ENCODE results near the gene FAT3. TPM values are rescaled to one million over a fixed set of nuclear protein-coding genes. Genes with fewer than 3 reads are reported as not detected.

FAT3 gene
- total RNA-seq, 1 experiment from 2014 or later, result 0.02 TPM

- no peak for TF ChIP-seq CTCF (IDR thresholded peaks at IDR 0.05; ENCODE audit: unreplicated experiment)
- intact Hi-C loops (cut with micrococcal nuclease), result no loop called here
- H3K36me3 Mint-ChIP-seq (ENCODE audit: insufficient read depth, unreplicated experiment), result no peaks in the 10 kb centered on the region
- ChIA-PET CTCF (interaction anchor here (0.6 kb wide), 2 partner anchors 10 to 41 kb away, joined by 3 to 4 read pairs; no protein-coding TSS in a partner anchor), POLR2A (interaction anchor here (1.3 kb wide), 1 partner anchor 9 kb away, joined by 3 read pairs; no protein-coding TSS in a partner anchor)
- H3K27me3 Mint-ChIP-seq (ENCODE audit: insufficient read depth, unreplicated experiment), result no peaks in the 10 kb centered on the region
- no peak for DNase-seq (ENCODE audit: unreplicated experiment)
- H3K4me3 Mint-ChIP-seq (ENCODE audit: unreplicated experiment), result no peak overlapping the region
- no TSS peak for BruUV-seq (replicated peaks)
- H3K27ac Mint-ChIP-seq (ENCODE audit: low read depth, unreplicated experiment), result peak overlapping the region; percentile 69
- H3K9me3 Mint-ChIP-seq (ENCODE audit: unreplicated experiment), result peaks cover 8% of the 10 kb centered on the region
- H3K4me1 Mint-ChIP-seq (ENCODE audit: insufficient read depth, unreplicated experiment), result peaks cover 28% of the 10 kb centered on the region
These were observed 43.9 kb downstream of the FAT3 start for GRCh38 chr11:92268546-92268945.

- Mint-ChIP-seq H3K9me3 (ENCODE audit: unreplicated experiment) (peaks cover 8% of the 10 kb centered on the region), H3K4me1 (ENCODE audit: insufficient read depth, unreplicated experiment) (peaks cover 28% of the 10 kb centered on the region), H3K36me3 (ENCODE audit: insufficient read depth, unreplicated experiment) (no peaks in the 10 kb centered on the region), H3K27me3 (ENCODE audit: insufficient read depth, unreplicated experiment) (no peaks in the 10 kb centered on the region), H3K27ac (ENCODE audit: low read depth, unreplicated experiment) (peak overlapping the region; percentile 69), H3K4me3 (ENCODE audit: unreplicated experiment) (no peak overlapping the region)
- DNase-seq (ENCODE audit: unreplicated experiment), result peak; percentile 28
- no peak for TF ChIP-seq CTCF (IDR thresholded peaks at IDR 0.05; ENCODE audit: unreplicated experiment)
- ChIA-PET CTCF (interaction anchor here (0.6 to 0.9 kb wide), 3 partner anchors 41 to 833 kb away, joined by 3 read pairs; no protein-coding TSS in a partner anchor), POLR2A (interaction anchor here (1.3 kb wide), 1 partner anchor 9 kb away, joined by 3 read pairs; no protein-coding TSS in a partner anchor)
- BruUV-seq (replicated peaks), result no TSS peak
- intact Hi-C loops (cut with micrococcal nuclease), result no loop called here
These were observed 44.4 kb downstream of the FAT3 start for GRCh38 chr11:92269021-92269420.

- intact Hi-C loops (cut with micrococcal nuclease), result no loop called here
- no peak for DNase-seq (ENCODE audit: unreplicated experiment)
- Mint-ChIP-seq H3K4me3 (ENCODE audit: unreplicated experiment) (no peak overlapping the region), H3K4me1 (ENCODE audit: insufficient read depth, unreplicated experiment) (peaks cover 28% of the 10 kb centered on the region), H3K9me3 (ENCODE audit: unreplicated experiment) (peaks cover 8% of the 10 kb centered on the region), H3K36me3 (ENCODE audit: insufficient read depth, unreplicated experiment) (no peaks in the 10 kb centered on the region), H3K27ac (ENCODE audit: low read depth, unreplicated experiment) (peak overlapping the region; percentile 43), H3K27me3 (ENCODE audit: insufficient read depth, unreplicated experiment) (no peaks in the 10 kb centered on the region)
- ChIA-PET CTCF (interaction anchor here (0.6 to 0.9 kb wide), 2 partner anchors 467 to 617 kb away, joined by 3 read pairs; no protein-coding TSS in a partner anchor), POLR2A (interaction anchor here (0.6 kb wide), 1 partner anchor 39 kb away, joined by 3 read pairs; no protein-coding TSS in a partner anchor)
- TF ChIP-seq CTCF (IDR thresholded peaks at IDR 0.05; ENCODE audit: unreplicated experiment), result no peak
- no TSS peak for BruUV-seq (replicated peaks)
These were observed 45.2 kb downstream of the FAT3 start for GRCh38 chr11:92269841-92270240.

- peaks cover 8% of the 10 kb centered on the region for H3K9me3 Mint-ChIP-seq (ENCODE audit: unreplicated experiment)
- intact Hi-C loops (cut with micrococcal nuclease), result no loop called here
These were observed 48.0 kb downstream of the FAT3 start for GRCh38 chr11:92272651-92273050.

More at GRCh38 chr11:92272651-92273050, 48.0 kb downstream of the FAT3 start:
- BruUV-seq (replicated peaks), result no TSS peak
- no peak for DNase-seq (ENCODE audit: unreplicated experiment)
- no peak overlapping the region for H3K27ac Mint-ChIP-seq (ENCODE audit: low read depth, unreplicated experiment)
- no peak overlapping the region for H3K4me3 Mint-ChIP-seq (ENCODE audit: unreplicated experiment)
- CTCF ChIA-PET, result interaction anchor here (0.7 to 1.6 kb wide), 2 partner anchors 10 to 18 kb away, joined by 3 to 5 read pairs; no protein-coding TSS in a partner anchor
- no peaks in the 10 kb centered on the region for H3K36me3 Mint-ChIP-seq (ENCODE audit: insufficient read depth, unreplicated experiment)
- H3K27me3 Mint-ChIP-seq (ENCODE audit: insufficient read depth, unreplicated experiment), result no peaks in the 10 kb centered on the region
- POLR2A ChIA-PET, result no interaction called here
- TF ChIP-seq CTCF (IDR thresholded peaks at IDR 0.05; ENCODE audit: unreplicated experiment), result no peak
- peaks cover 33% of the 10 kb centered on the region for H3K4me1 Mint-ChIP-seq (ENCODE audit: insufficient read depth, unreplicated experiment)

Data from MCF 10A (cell line).